Ishikawa (cell line): ENCODE data around the gene DNAH3.

ENCODE experiments used
- CREB1 ChIP-seq: IDR thresholded peaks from 2 replicates; pipeline ENCODE4 v1.6.1; 2012; ENCODE audit warnings: low read depth
- EP300 ChIP-seq: IDR thresholded peaks from 2 replicates; pipeline ENCODE4 v1.6.1; 2012; ENCODE audit warnings: borderline replicate concordance
- RAD21 ChIP-seq: IDR thresholded peaks from 2 replicates; pipeline ENCODE4 v1.6.1; 2012; ENCODE audit warnings: low read depth
- TAF1 ChIP-seq: IDR thresholded peaks from 2 replicates; pipeline ENCODE4 v1.6.1; 2012; ENCODE audit warnings: low read depth, mild to moderate bottlenecking
- ZBTB7A ChIP-seq: IDR thresholded peaks from 2 replicates; pipeline ENCODE4 v1.6.1; 2012; ENCODE audit warnings: low read depth
- TF ChIP-seq, protein P1 (sequence below): IDR thresholded peaks from 2 replicates; pipeline ENCODE4 v1.6.1; 2012
- TF ChIP-seq, protein P2 (sequence below): IDR thresholded peaks from 2 replicates; pipeline ENCODE4 v1.6.1; 2012

DNA sequence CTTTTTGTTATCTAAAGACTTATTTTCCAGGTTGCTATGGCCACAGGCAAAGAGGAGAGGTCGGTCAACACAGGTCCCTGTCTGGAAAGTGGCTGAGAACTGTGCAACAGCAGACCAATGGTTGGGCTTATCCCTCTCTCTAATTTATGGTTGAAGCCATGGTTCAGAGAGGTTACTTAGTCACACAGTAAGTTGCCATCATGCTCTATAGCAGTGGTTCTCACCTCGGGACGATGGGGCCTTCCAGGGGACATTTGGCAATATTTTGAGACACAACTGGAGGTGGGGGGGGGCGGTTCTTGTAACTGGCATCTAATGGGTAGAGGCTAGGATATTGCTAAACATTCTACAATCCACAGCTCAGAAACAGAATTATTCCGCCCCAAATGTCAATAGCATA is 7.0 kb upstream of the DNAH3 start:
- TF ChIP-seq ZBTB7A (no peak), RAD21 (no peak), CREB1 (no peak), TAF1 (no peak), EP300 (no peak)
- TF ChIP-seq, protein P1, sequence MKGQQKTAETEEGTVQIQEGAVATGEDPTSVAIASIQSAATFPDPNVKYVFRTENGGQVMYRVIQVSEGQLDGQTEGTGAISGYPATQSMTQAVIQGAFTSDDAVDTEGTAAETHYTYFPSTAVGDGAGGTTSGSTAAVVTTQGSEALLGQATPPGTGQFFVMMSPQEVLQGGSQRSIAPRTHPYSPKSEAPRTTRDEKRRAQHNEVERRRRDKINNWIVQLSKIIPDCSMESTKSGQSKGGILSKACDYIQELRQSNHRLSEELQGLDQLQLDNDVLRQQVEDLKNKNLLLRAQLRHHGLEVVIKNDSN = no peak
- TF ChIP-seq, protein P2, sequence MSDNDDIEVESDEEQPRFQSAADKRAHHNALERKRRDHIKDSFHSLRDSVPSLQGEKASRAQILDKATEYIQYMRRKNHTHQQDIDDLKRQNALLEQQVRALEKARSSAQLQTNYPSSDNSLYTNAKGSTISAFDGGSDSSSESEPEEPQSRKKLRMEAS = no peak
